GM12872 (cell line): Measurements from ENCODE around the gene SPATC1L.

ENCODE experiments used
- CTCF ChIP-seq: IDR thresholded peaks from 3 replicates; pipeline ENCODE4 v1.5.1; 2011; ENCODE audit warnings: low read depth, mild to moderate bottlenecking, low read length, moderate library complexity; ENCODE audit not compliant: insufficient read depth

SPATC1L gene

GRCh38 chr21:46120301-46121285, 63.7 kb downstream of the SPATC1L start:
- TF ChIP-seq CTCF: no peak

- TF ChIP-seq CTCF: no peak
Observed at GRCh38 chr21:46119637-46120271, 64.5 kb downstream of the SPATC1L start.

GRCh38 chr21:46119144-46119636, 65.1 kb downstream of the SPATC1L start:
- TF ChIP-seq CTCF: no peak

GRCh38 chr21:46118316-46119143, 65.7 kb downstream of the SPATC1L start:
- TF ChIP-seq CTCF: no peak

- no peak for TF ChIP-seq CTCF
Observed at GRCh38 chr21:46117586-46118315, 66.5 kb downstream of the SPATC1L start.

- no peak for TF ChIP-seq CTCF
Observed at GRCh38 chr21:46116776-46117585, 67.3 kb downstream of the SPATC1L start.
